T-helper 1 cell (primary cell): ENCODE measurements around the gene RINT1.
"Not testable (repeated sequence)": the region's sequence is repeated elsewhere in the genome, so short reads cannot be mapped to it uniquely, and the experiment has no call there.

Experiments used
- DNase-seq, 5 donors: peaks; one replicate each; pipeline ENCODE4 v3.0.0-alpha.2; 2012 to 2020

The RINT1 gene

DNA sequence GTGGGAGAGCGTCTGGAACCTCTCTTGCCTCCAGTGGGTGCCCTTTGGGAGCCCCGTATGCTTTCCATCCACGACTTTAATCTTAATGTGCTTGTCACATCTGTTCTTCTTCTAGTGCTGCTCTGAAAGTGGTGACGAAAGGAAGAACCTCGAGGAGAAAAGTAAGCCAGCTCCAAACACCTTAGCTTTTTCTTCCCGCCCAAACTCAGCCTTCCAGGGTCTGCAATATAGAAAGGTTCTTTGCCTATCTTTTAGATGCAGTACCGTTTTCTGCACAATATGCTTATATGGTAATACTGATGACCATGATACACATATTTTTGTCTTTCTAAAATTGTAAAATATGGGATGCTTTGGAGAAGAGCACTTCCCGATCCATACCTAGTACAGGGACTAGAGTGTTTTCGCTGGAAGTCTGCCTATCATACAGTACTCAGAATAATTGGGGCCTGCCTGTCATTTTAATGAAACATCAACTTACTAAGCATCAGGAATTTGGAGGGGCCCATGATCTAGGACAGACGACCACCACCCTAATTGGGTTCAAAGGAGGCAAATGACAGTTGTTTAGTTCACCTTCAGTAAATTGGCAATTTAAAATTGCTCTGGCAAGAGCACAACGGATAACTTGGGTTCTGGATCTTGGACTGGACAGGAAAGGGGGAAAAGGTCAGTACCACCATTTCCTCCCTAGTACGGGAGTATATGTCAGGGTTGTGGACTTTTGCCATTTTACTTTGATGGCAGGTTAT, 884 bp downstream of the RINT1 start:
- DNase-seq, result no peak

DNA sequence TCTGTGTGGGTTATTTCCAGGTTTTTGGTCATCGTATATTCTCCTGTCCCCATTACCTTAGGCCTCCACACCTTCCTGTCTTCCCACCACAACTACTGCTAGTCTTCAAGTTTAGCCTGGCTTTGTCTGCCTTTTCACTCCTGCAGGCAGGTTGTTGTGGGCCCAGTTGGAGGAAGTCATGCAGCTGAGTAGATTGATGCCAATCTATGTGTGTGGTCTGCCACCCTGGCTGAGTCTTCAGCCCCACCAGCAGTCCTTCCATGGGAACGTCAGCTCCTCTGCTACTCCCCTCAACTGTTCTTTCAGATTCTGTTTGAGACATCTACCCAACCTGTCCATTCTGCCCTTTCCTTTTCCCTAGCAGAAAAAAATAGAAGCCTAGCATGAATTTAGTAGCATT, 6.3 kb downstream of the RINT1 start:
- no peak for DNase-seq

DNA sequence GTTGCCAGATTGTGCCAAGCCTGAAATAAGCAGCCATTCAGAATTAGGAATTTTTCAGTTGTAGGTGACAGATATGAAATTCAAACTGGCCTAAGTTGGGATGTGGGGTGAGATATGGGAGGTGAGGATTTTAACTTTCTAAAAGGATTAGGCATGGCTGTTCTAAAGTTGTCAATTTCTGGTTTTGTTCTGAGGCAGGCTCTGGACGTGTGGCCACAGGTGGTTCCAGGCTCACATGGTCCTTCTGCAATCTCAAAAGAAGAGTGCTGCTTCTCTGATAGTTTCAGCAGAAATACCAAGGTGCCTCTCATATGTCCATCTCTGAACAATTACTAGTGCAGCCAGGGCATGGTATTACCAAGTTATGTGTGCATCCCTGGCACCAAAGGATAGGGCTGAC, 27.9 kb downstream of the RINT1 start:
- no peak for DNase-seq

DNA sequence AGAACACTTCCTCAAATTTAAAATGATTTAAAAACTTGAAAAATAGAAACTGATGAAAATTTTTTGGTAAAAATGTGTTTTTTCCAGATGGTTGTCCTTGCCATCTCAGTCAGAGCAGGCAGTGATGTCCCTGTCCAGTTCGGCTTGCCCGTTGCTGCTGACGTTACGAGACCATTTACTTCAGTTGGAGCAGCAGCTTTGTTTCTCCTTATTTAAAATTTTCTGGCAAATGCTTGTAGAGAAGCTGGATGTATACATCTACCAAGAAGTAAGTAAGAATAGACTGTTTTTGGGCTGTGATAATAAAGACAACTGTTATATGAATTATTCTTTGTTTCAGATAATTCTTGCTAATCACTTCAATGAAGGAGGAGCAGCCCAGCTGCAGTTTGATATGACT, 33.2 kb downstream of the RINT1 start:
- no peak for DNase-seq

DNA sequence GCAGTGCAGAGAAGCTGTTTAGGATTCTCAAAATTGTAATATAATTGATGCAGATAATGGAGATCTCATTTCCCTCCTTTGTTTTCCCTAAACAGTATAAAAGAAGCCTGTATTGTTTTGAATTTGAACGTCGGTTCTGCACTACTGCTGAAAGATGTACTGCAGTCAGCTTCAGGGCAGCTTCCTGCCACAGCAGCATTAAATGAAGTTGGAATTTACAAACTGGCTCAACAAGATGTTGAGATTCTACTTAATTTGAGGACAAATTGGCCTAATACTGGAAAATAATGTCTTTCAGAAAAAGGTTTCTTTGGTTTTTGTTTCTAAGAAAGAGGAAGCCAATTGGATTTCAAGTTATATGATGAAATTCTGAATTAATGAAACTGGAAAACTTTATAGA, 35.0 kb downstream of the RINT1 start:
- DNase-seq, result no peak

DNA sequence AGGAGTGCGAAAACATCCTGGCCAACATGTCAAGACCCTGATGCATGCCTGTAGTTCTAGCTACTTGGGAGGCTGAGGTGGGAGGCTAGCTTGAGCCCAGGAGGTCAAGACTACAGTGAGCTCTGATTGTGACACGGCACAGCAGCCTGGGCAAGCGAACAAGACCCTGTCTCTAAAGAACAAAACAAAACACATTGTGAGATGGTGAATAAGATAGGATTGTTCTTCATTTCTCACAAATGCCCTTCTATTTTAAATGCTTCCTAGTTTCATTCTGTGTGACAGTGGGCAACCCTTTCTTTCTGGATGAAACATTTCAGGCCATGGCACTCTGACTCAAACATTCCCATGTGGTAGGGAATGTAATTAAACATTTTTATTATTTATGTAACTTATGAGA, 35.8 kb downstream of the RINT1 start:
- no peak for DNase-seq

DNA sequence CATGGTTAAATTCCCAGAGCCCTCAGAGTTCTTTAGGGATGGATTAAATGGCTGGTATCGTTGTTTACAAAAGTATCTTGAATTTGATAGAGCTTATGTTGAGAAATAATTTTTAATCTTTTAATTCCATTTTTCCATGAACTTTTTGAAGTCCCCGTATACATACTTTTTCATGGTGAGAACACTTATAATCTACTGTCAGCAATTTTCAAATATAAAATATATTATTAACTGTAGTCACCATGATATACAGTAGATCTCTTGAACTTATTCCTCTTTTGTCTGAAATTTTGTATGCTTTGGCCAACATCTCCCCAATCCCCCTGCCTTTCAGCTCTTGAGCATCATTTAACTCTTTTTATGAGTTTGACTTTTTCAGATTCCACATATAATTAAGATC, 39.9 kb downstream of the RINT1 start:
- no peak for DNase-seq

DNA sequence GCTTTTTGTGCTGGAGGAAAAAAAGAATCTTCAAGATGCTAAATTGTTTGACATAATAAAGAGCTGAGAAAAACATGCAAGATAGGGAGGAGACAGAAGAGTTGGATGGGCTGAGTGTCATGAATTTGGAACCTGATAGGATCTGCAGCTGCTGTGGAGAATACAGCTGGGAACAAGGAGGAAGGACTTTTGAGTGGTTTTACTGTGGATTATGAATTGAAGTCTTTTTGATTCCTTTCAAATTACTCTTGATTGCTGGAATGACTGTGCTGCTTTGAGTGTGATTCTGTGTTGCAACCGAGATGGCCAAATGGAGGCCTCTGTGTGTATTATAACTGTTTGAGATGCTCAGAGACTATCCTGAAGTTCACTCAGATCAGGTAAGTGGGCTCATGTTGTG, 45.2 kb downstream of the RINT1 start:
- DNase-seq, result no peak

DNA sequence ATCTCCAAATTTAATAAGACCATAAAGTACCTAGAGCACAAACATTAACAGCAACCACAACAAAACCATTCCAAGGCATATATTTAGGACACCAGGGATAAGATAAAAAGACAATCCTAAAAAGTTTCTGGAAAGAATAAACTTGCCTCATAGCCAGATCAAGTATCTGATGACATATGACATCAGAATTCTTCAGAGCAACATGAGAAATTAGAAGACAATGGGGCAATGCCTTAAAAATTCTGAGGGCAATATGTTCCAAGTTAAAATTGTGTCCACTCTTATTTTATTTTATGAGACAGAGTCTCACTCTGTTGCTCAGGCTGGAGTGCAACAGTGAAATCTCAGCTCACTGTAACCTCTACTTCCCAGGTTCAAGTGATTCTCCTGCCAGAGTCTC, 46.5 kb downstream of the RINT1 start:
- no peak for DNase-seq

DNA sequence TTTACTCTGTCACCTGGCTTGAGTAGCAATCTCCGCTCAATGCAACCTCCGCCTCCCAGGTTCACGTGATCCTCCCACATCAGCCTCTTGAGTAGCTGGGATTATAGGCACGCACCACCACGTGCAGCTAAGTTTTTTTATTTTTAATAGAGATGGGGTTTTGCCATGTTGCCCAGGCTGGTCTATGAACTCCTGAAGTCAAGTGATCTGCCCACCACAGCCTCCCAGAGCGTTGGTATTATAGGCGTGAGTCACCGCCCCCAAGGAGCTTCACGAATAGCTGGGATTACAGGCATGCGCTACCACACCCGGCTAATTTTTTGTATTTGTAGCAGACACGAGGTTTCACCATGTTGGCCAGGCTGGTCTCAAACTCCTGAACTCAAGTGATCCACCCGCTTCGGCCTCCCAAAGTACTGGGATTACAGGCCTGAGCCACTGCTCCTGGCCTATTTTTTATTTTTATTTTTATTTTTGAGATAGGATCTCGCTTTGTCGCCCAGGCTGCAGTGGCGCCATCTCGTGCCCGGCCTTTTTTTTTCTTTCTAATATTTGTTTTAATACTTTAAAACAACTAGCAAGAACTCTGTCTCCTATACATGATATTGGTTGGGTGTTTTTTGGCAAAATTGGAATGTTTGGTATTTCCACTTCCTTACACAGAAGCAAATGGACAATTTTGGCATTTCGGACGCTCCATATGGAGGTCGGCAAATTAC, 48.2 kb downstream of the RINT1 start:
- no peak for DNase-seq

DNA sequence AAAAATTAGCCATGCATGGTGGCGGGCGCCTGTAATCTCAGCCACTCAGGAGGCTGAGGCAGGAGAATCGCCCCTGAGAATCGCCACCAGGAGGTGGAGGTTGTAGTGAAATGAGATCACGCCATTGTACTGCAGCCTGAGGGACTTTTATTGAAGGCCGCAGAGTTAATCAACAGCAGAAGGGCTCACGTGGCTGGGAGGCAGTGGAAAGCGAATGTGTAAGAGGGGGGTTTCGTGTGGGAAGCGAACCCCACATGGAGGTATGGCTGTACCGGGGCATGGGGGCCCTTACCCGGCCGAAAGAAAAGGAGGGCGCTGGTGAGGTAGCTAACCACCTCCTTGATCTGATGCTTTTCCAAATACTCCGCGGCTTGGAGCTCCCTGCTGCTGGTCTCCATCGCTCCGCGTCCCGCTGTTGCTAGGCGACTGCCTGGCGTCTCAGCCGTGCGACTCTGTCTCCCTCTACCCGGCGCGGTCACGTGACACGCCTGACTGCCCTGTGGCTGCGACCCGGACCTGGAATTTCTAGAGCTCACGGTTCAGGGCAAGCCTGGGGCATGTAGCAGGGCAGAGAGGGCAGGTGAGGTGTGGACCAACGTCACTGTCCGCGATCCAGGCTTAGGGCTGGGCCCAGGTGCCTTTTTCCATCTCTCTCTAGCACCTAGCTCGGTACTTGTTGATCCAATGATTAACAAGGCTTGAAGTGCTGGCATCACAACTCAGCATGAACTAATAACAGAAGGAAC, 49.2 kb downstream of the RINT1 start, which contains the start of gene EFCAB10:
Gene EFCAB10, minus strand, starts transcription at position 428 of the 746 bp plus-strand sequence. Its CDS starts 30 bp downstream, at position 398.
- DNase-seq, result peak; percentile 15 to 48 (median 17)

DNA sequence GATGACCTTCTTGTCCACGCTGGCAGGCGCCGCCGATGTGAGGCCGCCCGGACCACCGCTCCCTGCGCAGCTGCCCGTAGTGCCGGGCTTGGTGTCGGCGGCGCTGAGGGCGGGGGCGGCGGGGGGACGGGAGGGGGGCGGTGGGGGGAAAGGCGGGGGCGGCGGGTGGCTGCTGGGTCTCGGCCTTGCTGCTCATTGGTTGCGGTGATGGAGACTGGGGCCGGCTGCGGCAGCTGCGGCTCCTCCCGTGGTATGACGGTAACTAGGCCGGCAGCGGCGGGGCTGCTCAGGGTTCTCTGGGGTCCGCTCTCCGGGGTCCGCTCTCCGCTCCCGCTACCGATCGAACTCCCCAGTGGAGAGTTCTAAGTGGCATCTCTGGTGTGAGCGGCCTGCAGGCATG, 51.1 kb downstream of the RINT1 start:
- no peak for DNase-seq

DNA sequence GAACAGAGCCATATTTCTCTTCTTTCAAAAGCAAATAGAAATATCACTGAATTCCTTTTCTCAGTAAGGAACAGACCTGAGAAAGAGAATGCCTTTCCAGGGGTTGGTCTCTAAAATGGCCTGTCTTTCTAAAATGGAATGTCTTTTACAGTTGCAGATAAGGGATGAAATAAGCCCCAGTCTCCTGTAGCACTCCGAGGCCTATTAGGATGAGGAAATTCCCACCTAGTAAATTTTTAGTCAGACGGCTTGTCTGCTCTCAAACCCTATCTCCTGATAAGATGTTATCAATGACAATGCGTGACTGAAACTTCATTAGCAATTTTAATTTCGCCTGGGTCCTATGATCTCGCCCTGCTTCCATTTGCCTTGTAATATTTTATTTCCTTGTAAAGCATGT, 52.2 kb downstream of the RINT1 start:
- no peak for DNase-seq

DNA sequence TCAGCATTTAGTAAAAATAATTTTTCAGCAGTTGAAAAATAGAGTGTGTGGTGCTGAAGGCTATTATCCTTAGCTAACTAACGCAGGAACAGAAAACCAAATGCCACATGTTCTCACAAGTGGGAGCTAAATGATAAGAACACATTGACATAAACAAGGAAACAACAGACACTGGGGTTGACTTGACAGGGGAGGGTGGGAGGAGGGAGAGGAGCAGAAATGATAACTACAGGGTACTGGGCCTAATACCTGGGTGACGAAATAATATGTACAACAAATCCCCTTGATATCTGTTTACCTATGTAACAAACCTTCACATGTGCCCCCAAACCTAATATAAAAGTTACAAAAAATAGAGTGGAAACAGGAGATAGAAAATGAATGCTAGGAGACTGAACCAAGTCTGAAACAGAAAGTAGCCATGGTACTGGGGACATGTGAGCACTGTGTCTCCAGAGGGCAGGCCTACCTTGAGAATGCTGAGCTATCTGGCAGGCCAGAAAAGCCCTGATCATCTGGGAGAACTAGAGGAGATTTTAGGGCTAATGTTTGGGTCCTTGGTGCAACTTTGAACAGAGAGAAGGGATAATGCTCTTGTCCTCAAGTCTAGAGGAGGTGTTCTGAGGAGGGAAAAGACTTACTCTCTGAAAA, 54.0 kb downstream of the RINT1 start:
- no peak for DNase-seq

DNA sequence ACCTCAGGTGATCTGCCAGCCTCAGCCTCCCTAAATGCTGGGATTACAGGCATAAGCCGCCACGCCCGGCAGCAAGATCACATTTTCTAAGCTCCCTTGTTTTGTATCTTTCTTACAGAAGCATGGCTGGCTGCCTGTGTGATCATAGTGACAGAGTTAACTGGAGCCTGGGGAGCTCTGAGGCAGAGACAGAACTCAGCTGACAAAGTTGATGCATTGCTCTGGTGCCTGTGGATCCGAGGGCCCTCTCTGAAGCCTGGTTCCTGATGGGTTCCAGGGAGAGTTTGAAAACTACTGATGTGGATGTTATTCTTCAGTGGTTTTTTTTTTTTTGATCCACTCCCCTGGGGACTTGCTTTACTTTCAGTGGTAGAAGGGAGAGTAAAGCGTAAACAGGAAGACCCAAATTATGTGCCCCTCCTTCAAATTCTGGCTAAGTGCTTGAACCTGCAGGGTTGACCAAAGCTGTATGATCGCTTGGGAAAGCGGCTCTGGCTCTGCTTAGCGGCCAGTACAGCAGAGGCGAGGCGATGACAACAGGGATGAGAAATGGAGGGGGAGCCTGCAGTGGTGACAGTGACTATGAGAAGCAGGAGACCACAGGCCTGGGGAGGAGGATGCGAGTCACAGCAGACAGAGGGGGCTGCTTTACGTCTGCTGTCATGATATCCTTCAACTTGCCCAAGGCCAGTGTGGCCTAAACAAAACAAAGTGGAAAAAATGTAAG, 56.1 kb downstream of the RINT1 start:
- no peak for DNase-seq

DNA sequence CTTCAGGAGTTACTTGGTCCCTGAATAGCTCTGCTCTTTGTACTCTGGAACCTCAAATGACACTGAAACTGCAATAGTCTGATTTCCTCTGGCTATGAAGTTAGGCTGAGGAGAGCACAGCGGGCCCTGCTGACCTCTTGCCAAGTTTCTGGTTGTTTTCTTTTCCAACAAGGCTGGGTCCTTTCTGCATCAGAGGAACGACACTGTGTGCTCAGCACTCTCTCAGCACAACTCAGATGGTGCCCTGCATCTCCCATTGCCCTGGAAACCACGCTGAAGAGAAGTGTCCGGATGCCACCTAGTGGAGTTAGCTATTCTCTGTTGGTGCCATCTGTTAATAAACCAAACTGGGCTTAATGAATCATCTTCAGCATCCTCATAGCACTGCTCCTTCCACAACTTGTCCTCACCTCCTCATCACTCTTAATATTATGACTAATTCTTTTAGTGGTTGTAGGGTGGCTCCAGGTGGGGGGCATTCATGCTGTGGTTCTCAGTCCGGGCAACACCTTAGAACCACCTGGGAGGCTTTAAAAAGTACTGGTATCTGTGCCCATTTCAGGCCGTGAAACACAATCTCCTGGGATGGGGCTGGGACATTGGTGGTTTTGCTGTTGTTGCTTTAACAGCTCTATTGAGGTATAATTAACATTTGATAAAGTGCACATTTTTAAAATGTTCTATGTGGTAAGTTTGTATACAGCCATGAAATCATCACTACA, 57.5 kb downstream of the RINT1 start:
- peak in 3 of 5 donors; percentile 14 to 65 (median 22) for DNase-seq

DNA sequence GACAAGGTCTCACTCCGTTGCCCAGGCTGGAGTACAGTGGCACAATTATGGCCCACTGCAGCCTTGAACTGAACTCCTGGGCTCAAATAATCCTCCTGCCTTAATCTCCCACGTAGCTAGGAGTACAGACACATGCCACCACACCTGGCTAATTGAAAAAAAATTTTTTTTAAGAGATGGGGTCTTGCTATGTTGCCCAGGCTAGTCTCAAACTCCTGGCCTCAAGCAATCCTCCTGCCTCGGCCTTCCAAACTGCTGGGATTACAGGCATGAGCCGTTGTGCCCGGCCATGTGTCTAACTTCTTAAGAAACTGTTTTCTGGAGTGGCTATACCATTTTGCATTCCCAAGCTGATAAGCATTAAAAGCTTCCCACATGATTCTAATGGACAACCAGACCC, 58.8 kb downstream of the RINT1 start:
- DNase-seq, result no peak

DNA sequence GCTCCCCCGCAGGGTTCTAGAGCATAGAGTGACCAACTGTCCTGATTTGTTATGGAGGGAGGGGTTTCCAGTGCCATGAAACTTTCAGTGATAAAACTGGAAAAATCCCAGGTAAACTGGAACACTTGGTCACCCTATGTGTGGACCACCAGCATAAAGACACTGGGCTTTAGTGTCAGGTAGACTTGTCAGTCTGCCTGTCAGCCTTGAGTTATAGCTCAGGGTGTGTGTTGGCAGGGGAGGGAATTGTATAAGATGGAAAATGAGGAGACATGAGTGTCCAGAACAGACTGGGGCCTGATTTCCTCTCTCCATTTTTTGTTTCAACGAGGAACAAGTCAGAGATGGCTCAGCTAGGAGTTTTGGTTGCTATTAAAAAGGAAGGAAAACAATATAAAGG, 59.5 kb downstream of the RINT1 start:
- no peak for DNase-seq

DNA sequence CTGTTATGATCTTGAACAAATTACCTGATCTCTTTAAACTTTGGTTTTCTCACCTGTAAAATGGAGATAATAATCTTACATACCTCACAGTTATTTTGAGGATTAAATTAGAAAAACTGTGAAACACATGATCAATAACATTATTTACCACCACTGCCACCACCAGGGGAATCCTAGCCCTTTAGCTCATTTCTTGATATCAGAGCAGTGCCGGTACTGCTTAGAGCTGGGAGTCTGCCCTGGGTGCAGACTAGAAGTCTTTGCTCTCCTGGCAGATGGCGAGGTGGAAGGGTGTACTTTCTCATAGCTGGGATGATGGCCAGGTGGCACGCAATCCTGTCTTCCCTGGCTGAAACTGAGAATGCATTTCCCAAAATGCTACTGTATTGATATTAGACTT, 62.0 kb downstream of the RINT1 start:
- no peak for DNase-seq

DNA sequence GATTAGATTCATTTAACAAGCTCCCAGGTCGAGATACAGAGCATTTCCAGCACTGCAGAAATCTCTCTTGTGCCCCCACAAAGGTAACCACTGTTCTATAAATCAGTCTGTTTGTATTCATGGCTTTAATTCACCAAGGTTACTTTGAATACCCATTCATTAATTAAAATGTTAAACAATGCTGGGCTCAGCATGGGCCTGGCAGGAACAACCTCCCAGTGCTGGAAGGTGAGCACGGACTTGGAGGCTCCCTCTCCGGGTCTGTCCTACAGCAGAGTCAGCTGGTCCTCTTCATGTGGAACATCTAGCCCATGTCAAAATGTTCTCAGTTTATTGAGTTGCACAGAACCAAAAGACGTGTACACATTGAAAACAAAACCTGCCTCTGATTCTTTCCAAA, 64.9 kb downstream of the RINT1 start:
- no peak for DNase-seq

DNA sequence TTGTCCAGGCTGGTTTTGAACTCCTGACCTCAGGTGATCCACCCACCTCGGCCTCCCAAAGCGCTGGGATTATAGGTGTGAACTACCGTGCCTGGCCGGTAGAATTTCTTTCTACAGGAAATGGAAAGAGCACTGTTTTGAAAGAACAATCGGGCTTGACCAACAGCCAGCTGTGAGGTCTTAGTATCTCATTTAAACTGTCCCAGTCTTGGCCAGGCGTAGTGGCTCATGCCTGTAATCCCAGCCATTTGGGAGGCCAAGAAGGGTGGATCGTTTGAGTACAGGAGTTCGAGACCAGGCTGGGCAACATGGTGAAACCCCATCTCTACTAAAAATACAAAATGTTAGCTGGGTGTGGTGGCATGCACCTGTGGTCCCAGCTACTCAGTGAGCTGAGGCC, 67.1 kb downstream of the RINT1 start:
- DNase-seq, result not testable (repeated sequence)

DNA sequence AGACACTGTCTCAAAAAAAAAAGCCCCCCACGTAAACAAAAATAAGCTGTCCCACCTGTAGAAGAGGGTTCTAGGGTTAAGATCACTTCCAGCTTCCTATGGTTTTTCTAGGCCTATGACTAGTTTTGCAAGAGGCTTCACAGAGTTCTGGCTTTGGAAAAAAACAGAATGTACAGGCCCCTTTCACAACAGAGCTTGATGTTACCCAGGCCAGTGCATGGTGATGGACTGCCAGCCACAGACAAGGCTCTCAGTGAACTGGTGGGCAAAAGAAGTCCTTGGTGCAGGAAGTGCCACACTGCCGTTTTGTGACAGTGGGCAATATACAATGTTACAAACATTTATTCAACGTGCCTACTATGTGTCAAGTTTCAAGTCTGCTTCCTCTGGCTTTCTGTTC, 67.5 kb downstream of the RINT1 start:
- no peak for DNase-seq
